ENCODE data around the gene MED17. TPM values are rescaled to one million over a fixed set of nuclear protein-coding genes. Genes with fewer than 3 reads are reported as not detected.
A peak's percentile ranks its signal among the peaks of the same experiment; 100 is the strongest.

MED17 gene
- total and polyA plus RNA-seq, 5 donors, result 14.7 to 25.1 (median 20.9) TPM

DNA sequence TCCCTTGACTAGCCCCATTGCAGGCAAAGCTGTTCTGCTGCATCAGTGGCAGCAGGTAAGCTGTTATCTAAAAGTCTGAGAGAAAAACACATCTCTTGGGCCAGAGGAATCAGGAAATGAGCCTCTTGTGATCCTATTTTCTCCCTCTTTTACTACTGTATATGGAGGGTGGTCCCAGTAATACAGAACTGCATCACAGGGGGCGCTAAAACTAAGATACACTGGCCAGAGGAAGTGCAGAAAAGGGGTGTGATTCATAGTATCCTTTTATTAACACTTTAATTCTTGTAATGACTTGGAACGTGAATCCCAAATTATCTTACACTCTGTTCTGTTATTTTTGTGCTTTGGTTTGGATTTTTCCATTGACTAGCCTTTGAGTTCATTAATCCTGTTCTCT lies 8.8 kb upstream of the MED17 start:
- Histone ChIP-seq H3K27me3 (ENCODE audit: control insufficient read depth, insufficient read depth) (no peaks in the 10 kb centered on the region), H3K27ac (ENCODE audit: low read length) (no peak overlapping the region), H3K9me3 (ENCODE audit: control insufficient read depth, low read length) (no peaks in the 10 kb centered on the region), H3K4me3 (ENCODE audit: low read length) (no peak overlapping the region), H3K4me1 (ENCODE audit: control insufficient read depth, insufficient read depth, low read length) (no peaks in the 10 kb centered on the region)
- ATAC-seq (no peak), DNase-seq (no peak)
- intact Hi-C loops (cut with DNase I), result no loop called here
- WGBS, result 48% methylated on average over 2 of the region's 2 CpGs

DNA sequence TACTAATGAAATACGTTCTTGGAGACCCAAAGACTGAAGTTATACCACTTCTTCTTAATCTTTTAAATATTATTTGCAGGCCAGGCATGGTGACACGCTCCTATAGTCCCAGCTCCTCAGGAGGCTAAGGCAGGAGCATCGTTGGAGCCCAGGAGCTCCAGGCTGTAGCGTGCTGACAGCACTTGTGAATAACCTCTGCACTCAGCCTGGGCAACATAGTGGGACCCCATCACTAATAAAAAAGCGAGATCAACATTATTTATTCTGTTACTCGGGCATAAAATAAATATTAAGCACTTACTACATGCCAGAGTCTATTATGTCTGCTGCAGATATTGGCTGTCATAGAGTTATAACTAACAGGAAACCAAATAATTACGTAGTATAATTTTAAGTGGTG lies 720 bp upstream of the MED17 start:
- 52% methylated on average over 7 of the region's 7 CpGs for WGBS
- peaks cover 2% of the 10 kb centered on the region for H3K4me1 ChIP-seq (ENCODE audit: control insufficient read depth, insufficient read depth, low read length)
- DNase-seq, result no peak
- no peaks in the 10 kb centered on the region for H3K9me3 ChIP-seq (ENCODE audit: control insufficient read depth, low read length)
- H3K27ac ChIP-seq (ENCODE audit: low read length), result no peak overlapping the region
- intact Hi-C loops (cut with DNase I), result no loop called here
- H3K4me3 ChIP-seq (ENCODE audit: low read length), result peak overlapping the region; percentile 68
- no peak for ATAC-seq
- no peaks in the 10 kb centered on the region for H3K27me3 ChIP-seq (ENCODE audit: control insufficient read depth, insufficient read depth)

DNA sequence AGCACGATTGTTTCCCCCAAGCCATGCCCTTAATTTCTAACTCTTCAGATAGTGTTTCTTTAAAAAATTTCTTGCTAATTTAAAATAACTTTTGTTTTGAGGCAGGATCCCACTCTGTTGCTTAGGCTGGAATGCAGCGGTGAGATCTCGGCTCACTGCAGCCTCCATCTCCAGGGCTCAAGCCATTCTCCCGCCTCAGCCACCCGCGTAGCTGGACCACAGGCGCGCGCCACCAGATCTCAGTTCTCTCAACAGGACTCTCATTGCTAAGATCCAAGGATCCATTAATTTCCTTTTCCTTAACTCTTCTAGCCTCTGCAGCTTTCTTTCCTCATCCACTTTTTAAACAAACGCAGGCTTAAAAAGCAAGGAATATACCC lies 327 bp upstream of the MED17 start:
- intact Hi-C loops (cut with DNase I), result loop anchor here in 1 of 4 donors (2.0 kb wide), 1 partner anchor 43 kb away; the partner anchor contains the start of genes C11orf54 and TAF1D
- H3K9me3 ChIP-seq (ENCODE audit: control insufficient read depth, low read length), result no peaks in the 10 kb centered on the region
- WGBS, result under 1% methylated on average over 10 of the region's 10 CpGs
- ATAC-seq, result peak; percentile 50 to 69
- H3K27ac ChIP-seq (ENCODE audit: low read length), result peak overlapping the region; percentile 6
- H3K27me3 ChIP-seq (ENCODE audit: control insufficient read depth, insufficient read depth), result no peaks in the 10 kb centered on the region
- peak overlapping the region; percentile 68 for H3K4me3 ChIP-seq (ENCODE audit: low read length)
- peak in 1 of 3 donors; percentile 24 for DNase-seq
- H3K4me1 ChIP-seq (ENCODE audit: control insufficient read depth, insufficient read depth, low read length), result peaks cover 2% of the 10 kb centered on the region

DNA sequence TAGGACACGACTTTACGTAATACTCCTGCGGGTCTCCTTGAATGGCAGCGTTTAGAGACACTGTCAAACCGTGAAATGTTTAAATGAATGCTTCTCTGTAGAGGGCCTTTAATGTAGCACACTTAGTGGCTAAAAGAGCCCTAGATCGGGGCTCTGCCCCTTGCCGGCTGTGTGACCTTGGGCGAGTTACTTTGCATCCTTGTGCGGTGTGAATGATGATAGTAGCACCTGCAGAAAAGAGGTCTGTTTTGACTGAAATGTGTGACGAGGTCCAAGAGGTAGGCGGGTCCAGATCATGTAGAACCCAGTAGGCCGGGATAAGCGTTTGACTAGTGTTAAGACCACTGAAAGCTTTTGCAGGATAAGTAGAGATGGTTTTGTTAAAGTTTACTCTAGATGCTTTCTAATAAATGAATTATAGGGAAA lies 866 bp downstream of the MED17 start:
- WGBS, result under 1% methylated on average over 13 of the region's 13 CpGs
- Histone ChIP-seq H3K27ac (ENCODE audit: low read length) (peak overlapping the region; percentile 92), H3K9me3 (ENCODE audit: control insufficient read depth, low read length) (no peaks in the 10 kb centered on the region), H3K4me3 (ENCODE audit: low read length) (peak overlapping the region; percentile 68), H3K4me1 (ENCODE audit: control insufficient read depth, insufficient read depth, low read length) (peaks cover 2% of the 10 kb centered on the region), H3K27me3 (ENCODE audit: control insufficient read depth, insufficient read depth) (no peaks in the 10 kb centered on the region)
- intact Hi-C loops (cut with DNase I), result loop anchor here in 1 of 4 donors (2.0 kb wide), 1 partner anchor 44 kb away; the partner anchor contains the start of genes C11orf54 and TAF1D
- no peak for ATAC-seq
- no peak for DNase-seq

DNA sequence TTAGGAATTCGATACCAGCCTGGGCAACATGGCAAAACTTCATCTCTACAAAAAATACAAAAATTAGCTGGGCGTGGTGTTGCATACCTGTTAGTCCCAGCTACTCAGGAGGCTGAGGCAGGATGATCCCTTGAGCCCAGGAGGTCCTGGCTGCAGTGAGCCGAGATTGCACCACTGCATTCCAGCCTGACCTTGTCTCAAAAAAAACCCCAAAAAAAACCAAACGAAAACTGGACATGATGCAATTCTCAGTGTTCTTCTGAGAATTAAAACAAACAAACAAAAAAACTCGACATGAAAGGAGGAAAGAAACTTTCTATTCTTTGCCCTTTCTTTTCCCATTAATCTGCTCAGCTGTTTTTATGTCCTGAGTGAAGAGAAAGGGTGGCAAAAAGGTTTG lies 7.4 kb downstream of the MED17 start:
- intact Hi-C loops (cut with DNase I), result loop anchor here in 1 of 4 donors (10.0 kb wide), 1 partner anchor 57 kb away; no protein-coding TSS in a partner anchor
- no peaks in the 10 kb centered on the region for H3K4me1 ChIP-seq (ENCODE audit: control insufficient read depth, insufficient read depth, low read length)
- 80% methylated on average over 5 of the region's 5 CpGs for WGBS
- H3K4me3 ChIP-seq (ENCODE audit: low read length), result no peak overlapping the region
- no peak for DNase-seq
- no peaks in the 10 kb centered on the region for H3K9me3 ChIP-seq (ENCODE audit: control insufficient read depth, low read length)
- no peaks in the 10 kb centered on the region for H3K27me3 ChIP-seq (ENCODE audit: control insufficient read depth, insufficient read depth)
- no peak overlapping the region for H3K27ac ChIP-seq (ENCODE audit: low read length)
- ATAC-seq, result no peak

DNA sequence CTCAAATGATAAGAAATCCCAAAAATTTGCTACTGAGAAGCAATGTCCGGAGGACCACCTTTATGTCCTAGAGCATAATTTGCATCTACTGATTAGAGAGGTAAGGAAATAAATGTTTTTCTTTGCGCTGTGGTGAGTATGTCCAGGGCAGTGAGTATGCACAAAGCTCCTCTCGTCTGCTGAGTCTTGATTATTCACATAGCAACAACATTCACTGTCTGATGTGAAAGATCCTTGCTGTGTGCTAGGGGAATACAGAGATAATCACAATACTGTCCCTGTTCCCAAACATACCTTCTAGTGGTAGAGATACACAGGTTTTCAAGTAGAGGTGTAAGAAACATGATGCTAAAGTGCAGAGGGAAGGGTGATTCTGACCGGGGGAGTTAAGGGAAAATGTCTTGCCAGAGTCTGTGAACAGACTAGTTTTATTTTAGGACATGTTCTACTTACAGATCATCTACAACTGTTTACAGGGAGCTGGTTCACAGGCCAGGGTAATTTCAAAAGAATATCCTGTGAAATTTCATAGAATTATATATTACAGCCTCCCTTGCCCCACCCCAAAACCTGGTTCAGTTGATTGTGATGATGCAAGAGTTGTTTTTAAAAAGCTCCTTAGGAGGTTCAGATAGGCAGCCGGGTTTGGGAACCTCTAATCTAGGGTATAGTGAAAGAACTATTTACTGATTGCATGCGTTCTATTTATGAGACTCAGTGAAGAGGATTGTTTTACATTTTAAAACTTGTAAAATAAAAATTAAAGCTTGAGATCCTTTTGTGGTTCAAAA lies 12.6 kb downstream of the MED17 start:
- no peak for ATAC-seq
- no peak for DNase-seq
- no peak overlapping the region for H3K4me3 ChIP-seq (ENCODE audit: low read length)
- H3K4me1 ChIP-seq (ENCODE audit: control insufficient read depth, insufficient read depth, low read length), result no peaks in the 10 kb centered on the region
- no peak overlapping the region for H3K27ac ChIP-seq (ENCODE audit: low read length)
- H3K9me3 ChIP-seq (ENCODE audit: control insufficient read depth, low read length), result no peaks in the 10 kb centered on the region
- 90% methylated on average over 6 of the region's 6 CpGs for WGBS
- intact Hi-C loops (cut with DNase I), result loop anchor here in 1 of 4 donors (10.0 kb wide), 1 partner anchor 62 kb away; no protein-coding TSS in a partner anchor
- H3K27me3 ChIP-seq (ENCODE audit: control insufficient read depth, insufficient read depth), result no peaks in the 10 kb centered on the region

DNA sequence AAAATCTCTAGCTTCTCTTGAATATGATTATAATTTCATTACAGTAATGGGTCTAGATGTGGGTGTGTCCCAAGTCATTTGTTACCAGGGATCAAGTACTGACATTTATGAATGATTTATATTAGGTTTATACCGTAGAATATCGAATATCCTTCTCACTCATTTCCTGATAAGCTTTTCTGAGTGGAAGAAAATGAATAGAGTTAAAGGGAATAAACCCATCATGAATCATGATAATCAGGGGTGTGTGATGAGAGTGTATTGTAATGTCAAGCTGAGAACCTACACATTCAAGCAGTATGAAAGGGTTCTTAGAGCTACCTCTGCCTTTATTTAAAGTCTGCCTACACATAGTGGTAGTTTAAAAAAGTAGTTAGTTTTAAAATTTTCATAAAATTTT lies 17.3 kb downstream of the MED17 start:
- intact Hi-C loops (cut with DNase I), result no loop called here
- ATAC-seq (no peak), DNase-seq (no peak)
- Histone ChIP-seq H3K27me3 (ENCODE audit: control insufficient read depth, insufficient read depth) (no peaks in the 10 kb centered on the region), H3K9me3 (ENCODE audit: control insufficient read depth, low read length) (no peaks in the 10 kb centered on the region), H3K27ac (ENCODE audit: low read length) (no peak overlapping the region), H3K4me3 (ENCODE audit: low read length) (no peak overlapping the region), H3K4me1 (ENCODE audit: control insufficient read depth, insufficient read depth, low read length) (no peaks in the 10 kb centered on the region)
- 72% methylated on average over 2 of the region's 2 CpGs for WGBS

DNA sequence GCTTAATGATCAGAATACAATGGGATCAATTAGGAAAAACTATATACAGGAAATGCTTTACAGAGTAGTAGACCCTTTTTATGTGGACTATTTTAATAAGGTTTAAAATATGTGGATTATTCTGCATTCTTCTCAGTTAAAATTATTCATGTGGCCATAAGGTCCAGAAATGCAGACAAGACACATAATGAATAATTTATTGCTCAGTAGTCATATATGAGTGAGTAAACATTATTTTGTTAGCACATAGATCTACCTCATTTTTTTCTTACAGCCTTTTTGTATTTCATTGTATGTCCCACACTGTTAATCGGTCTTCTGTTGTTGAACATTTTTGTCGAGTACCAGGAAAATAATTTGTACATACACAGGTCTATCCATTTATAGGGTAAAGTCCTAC lies 20.8 kb downstream of the MED17 start:
- Histone ChIP-seq H3K4me3 (ENCODE audit: low read length) (no peak overlapping the region), H3K9me3 (ENCODE audit: control insufficient read depth, low read length) (no peaks in the 10 kb centered on the region), H3K4me1 (ENCODE audit: control insufficient read depth, insufficient read depth, low read length) (no peaks in the 10 kb centered on the region), H3K27ac (ENCODE audit: low read length) (no peak overlapping the region), H3K27me3 (ENCODE audit: control insufficient read depth, insufficient read depth) (no peaks in the 10 kb centered on the region)
- DNase-seq (no peak), ATAC-seq (no peak)
- 99% methylated on average over 2 of the region's 2 CpGs for WGBS
- intact Hi-C loops (cut with DNase I), result no loop called here

DNA sequence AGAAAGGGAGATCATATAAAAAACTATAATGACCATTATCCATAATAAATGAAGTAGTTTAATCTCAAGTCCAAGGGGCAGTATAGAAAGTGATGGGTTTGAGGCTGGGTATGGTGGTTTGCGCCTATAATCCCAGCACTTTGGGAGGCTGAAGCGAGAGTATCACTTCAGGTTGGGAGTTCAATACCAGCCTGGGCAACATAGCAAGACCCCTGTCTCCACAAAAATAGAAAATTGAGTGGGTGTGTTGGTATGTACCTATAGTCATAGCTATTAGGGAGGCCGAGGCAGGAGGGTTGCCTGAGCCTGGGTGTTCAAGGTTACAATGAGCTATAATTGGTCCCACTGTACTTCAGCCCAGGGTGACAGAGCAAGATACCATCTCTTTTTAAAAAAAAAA lies 23.9 kb downstream of the MED17 start:
- intact Hi-C loops (cut with DNase I), result no loop called here
- ATAC-seq (no peak), DNase-seq (no peak)
- no peak overlapping the region for H3K27ac ChIP-seq (ENCODE audit: low read length)
- H3K4me3 ChIP-seq (ENCODE audit: low read length), result no peak overlapping the region
- no peaks in the 10 kb centered on the region for H3K4me1 ChIP-seq (ENCODE audit: control insufficient read depth, insufficient read depth, low read length)
- H3K9me3 ChIP-seq (ENCODE audit: control insufficient read depth, low read length), result no peaks in the 10 kb centered on the region
- no peaks in the 10 kb centered on the region for H3K27me3 ChIP-seq (ENCODE audit: control insufficient read depth, insufficient read depth)
- 97% methylated on average over 3 of the region's 3 CpGs for WGBS

DNA sequence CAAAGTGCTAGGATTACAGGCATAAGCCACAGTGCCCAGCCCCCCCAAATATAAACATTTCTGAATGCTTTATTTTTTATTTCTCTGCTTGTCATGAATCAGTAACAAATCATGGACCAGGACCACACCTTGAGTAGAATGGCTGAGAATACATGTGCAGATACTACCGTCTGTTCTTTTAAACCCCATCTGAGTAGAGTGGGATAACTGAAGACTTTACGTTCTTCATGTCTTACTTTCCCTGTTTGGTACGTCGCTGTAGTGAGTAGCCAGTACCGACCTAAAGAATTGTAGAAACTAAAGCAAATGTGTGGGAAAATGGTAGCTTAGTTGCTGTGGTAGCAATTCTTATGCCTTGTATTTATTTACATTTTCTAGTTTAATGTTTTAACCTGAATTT lies 29.9 kb downstream of the MED17 start:
- no peak overlapping the region for H3K4me3 ChIP-seq (ENCODE audit: low read length)
- no peaks in the 10 kb centered on the region for H3K27me3 ChIP-seq (ENCODE audit: control insufficient read depth, insufficient read depth)
- DNase-seq, result no peak
- H3K4me1 ChIP-seq (ENCODE audit: control insufficient read depth, insufficient read depth, low read length), result peaks cover 2% of the 10 kb centered on the region
- ATAC-seq, result no peak
- H3K27ac ChIP-seq (ENCODE audit: low read length), result no peak overlapping the region
- 96% methylated on average over 5 of the region's 5 CpGs for WGBS
- no peaks in the 10 kb centered on the region for H3K9me3 ChIP-seq (ENCODE audit: control insufficient read depth, low read length)
- intact Hi-C loops (cut with DNase I), result no loop called here

DNA sequence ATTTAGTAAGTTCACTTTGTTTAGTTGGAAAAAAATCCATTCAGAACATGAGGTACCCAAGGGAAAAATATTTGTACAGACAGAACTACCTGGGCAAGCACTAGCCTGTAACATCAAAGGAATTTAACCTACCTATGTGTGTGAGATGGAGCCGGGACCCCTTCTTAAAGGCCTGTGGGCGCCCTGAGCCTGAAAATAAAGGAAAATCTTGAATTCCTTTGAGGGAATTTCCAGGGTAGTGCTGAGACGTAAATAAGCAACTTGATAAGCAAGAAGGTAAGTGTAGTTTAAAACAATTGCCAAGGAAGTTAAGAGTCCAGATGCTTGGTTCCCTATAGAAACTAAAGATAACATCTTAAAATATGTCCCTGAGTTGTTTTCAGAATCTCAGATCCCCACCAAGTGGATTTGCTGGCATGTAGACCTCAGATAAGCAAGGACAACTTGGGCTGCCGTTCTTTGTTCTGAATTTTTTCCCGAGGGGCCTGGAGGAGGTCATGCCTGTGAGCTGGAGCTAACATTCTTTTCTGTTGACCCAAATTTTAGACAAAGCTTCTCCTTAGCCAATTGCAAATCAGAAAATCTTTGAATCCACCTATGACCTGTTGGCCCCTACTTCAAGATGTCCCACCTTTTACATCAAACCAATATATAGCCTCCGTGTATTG lies 31.0 kb downstream of the MED17 start:
- DNase-seq (no peak), ATAC-seq (no peak)
- intact Hi-C loops (cut with DNase I), result no loop called here
- no peak overlapping the region for H3K27ac ChIP-seq (ENCODE audit: low read length)
- H3K4me1 ChIP-seq (ENCODE audit: control insufficient read depth, insufficient read depth, low read length), result peaks cover 6% of the 10 kb centered on the region
- no peaks in the 10 kb centered on the region for H3K27me3 ChIP-seq (ENCODE audit: control insufficient read depth, insufficient read depth)
- WGBS, result 77% methylated on average over 6 of the region's 6 CpGs
- no peaks in the 10 kb centered on the region for H3K9me3 ChIP-seq (ENCODE audit: control insufficient read depth, low read length)
- no peak overlapping the region for H3K4me3 ChIP-seq (ENCODE audit: low read length)
